ENCODE data around the gene RHCE.
"Not testable (repeated sequence)": the region's sequence is repeated elsewhere in the genome, so short reads cannot be mapped to it uniquely, and the experiment has no call there.

Gene RHCE

DNA sequence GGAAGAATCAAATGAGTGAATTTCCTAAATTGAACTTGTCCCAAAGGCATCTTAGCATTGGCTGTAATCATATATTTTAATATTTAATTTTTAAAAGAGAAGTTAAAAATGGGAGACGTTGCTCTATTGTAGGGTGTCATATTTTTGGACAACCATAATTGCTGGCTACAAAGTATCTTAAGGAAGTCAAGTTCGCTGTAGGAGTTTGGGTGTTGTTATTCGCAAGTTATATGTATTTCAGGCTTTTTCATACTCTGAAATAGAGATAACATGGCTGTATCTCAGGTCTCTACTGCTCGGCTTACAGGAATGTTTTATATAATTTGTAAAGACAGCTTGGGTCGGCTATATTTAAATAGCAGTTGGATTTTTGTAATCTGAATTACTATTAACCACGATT lies 81.6 kb downstream of the RHCE start:
- no peak for DNase-seq

DNA sequence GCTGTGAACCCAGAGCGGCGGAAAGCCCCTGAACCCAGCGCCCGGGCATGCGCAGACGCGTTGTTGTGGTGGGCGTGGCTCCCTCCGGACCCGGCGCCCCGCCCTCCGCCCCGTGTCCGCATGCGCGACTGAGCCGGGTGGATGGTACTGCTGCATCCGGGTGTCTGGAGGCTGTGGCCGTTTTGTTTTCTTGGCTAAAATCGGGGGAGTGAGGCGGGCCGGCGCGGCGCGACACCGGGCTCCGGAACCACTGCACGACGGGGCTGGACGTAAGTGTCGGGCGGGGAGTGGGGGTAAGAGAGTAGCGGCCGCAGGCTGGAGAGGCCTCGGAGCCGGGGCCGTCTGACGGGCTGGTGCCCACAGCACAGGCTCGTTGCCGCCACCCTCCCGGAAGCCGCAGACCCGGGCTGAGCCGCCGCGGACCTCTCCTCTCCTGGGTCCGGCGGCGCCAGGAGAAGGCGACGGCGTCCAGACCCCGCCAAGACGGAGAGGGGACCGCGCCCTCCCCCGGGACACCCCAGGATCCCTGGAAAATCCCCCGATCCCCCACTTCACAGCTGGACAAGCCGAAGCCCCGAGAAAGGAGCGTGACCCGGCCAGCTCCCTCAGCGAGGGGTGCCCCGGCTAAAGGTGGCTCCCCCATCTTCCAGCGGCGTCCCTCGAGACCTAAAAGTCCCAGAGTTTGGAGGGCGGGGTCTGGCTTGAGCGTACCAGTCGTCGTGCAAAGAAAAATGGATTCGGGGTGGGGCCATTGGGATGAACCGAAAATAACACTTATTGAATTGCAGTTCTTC lies 82.2 kb downstream of the RHCE start, which contains the start of gene TMEM50A:
Gene TMEM50A (plus strand): TSS at position 147 of the 794 bp plus-strand sequence. CDS start 2,153 bp downstream, outside the sequence.
- DNase-seq, result peak; percentile 83

GRCh38 chr1:25337483-25338187 lies 83.0 kb downstream of the RHCE start:
- not testable (repeated sequence) for DNase-seq

GRCh38 chr1:25336922-25337354 lies 83.7 kb downstream of the RHCE start:
- DNase-seq, result peak; percentile 3

- DNase-seq, result not testable (repeated sequence)
These were observed 90.7 kb downstream of the RHCE start for GRCh38 chr1:25329950-25330349.

DNA sequence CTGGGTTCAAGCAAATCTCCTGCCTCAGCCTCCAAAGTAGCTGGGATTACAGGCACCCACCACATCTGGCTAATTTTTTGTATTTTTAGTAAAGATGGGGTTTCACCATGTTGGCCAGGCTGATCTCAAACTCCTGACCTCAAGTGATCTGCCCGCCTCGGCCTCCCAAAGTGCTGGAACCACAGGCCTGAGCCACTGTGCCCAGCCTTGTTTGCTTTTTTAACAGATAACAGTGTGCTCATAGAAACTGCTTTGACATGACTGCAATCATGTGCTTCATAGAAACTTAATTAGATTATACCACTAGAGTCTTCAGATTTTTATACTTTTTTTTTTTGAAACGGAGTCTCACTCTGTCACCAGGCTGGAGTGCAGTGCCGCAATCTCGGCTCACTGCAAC lies 91.3 kb downstream of the RHCE start:
- not testable (repeated sequence) for DNase-seq

DNA sequence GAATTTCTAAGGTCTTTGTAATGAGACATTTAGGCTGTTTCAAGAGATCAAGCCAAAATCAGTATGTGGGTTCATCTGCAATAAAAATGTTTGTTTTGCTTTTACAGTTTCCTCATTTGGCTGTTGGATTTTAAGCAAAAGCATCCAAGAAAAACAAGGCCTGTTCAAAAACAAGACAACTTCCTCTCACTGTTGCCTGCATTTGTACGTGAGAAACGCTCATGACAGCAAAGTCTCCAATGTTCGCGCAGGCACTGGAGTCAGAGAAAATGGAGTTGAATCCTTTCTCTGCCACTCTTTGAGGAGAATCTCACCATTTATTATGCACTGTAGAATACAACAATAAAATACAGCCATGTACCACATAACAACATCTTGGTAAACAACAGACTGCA lies 91.8 kb downstream of the RHCE start:
- DNase-seq, result not testable (repeated sequence)

GRCh38 chr1:25327864-25328790 lies 92.5 kb downstream of the RHCE start:
- DNase-seq, result not testable (repeated sequence)

GRCh38 chr1:25324407-25324806 lies 96.2 kb downstream of the RHCE start:
- not testable (repeated sequence) for DNase-seq

GRCh38 chr1:25322127-25322526 lies 98.5 kb downstream of the RHCE start:
- not testable (repeated sequence) for DNase-seq

- not testable (repeated sequence) for DNase-seq
These were observed 100.2 kb downstream of the RHCE start for GRCh38 chr1:25320314-25320938.

DNA sequence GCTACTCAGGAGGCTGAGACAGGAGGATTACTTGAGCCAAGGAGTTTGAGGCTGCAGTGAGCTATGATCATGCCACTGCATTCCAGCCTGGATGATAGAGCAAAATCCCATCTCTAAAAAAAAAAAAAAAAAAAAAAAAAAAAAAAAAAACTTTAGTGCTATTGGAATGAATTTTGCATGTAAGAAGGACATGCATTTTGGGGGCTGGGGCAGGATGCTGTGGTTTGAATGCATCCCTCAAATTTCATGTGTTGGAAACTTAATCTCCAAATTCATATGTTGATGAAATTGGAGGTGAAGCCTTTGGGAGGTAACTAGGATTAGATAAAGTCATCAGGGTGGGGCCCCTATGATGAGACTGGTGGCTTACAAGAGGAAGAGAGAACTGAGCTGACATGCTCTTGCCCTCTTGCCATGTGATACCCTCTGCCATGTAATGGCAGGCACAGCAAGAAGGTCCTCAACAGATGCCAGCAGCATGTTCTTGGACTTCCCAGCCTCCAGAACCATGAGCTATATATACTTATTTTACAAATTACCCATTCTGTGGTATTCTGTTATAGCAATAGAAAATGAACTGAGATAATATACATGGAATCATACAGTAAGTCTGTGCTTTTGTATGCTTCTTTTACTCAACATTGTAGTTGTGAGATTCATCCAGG lies 107.7 kb downstream of the RHCE start:
- not testable (repeated sequence) for DNase-seq

Data from NCI-H146 (cell line).